ENCODE measurements around the gene MPRIP. TPM values are rescaled to one million over a fixed set of nuclear protein-coding genes. Genes with fewer than 3 reads are reported as not detected.

The MPRIP gene
- polyA plus RNA-seq, 1 of the 3 experiments (the other 2 are of a cell fraction), result 64.4 TPM

GRCh38 chr17:17213775-17214174 lies 171.5 kb downstream of the MPRIP start:
- Histone ChIP-seq H3K9me2 (no peaks in the 10 kb centered on the region), H4K20me1 (ENCODE audit: insufficient read depth) (no peaks in the 10 kb centered on the region), H3K9ac (no peak overlapping the region), H3K36me3 (replicated peaks in 1 of 2; ENCODE audit: control insufficient read depth in 1 of 2, insufficient read depth in 2 of 2, low read length in 1 of 2) (peaks cover 18 to 48% of the 10 kb centered on the region in 2 experiments), H3K27ac (ENCODE audit: low read depth in 2 of 2, low read length in 1 of 2) (no peak overlapping the region), H3K4me3 (ENCODE audit: low read depth in 2 of 2, low read length in 1 of 2) (no peak overlapping the region), H3K4me2 (no peak overlapping the region), H2AFZ (ENCODE audit: low read depth) (no peak overlapping the region), H3F3A (replicated peaks; ENCODE audit: insufficient read depth) (peaks cover 6% of the 10 kb centered on the region), H3K27me3 (ENCODE audit: insufficient read depth) (no peaks in the 10 kb centered on the region), H3K4me1 (ENCODE audit: control insufficient read depth in 1 of 2, insufficient read depth in 2 of 2, low read depth in 1 of 2, low read length in 1 of 2) (no peaks in the 10 kb centered on the region), H3K9me3 (no peaks in the 10 kb centered on the region), H3K79me2 (ENCODE audit: insufficient read depth) (no peaks in the 10 kb centered on the region)
- ChIA-PET CTCF (no interaction called here), POLR2A (interaction anchor here (0.8 kb wide), 1 partner anchor 8 kb away, joined by 3 read pairs; the partner anchor contains the start of gene PLD6)
- 89% methylated on average over 7 of the region's 10 CpGs for WGBS (ENCODE audit: low lambda C conversion rate)
- no peak for TF ChIP-seq USF2 (IDR thresholded peaks at IDR 0.05; ENCODE audit: borderline replicate concordance, low read depth, low read length)
- TF ChIP-seq TAF1 (IDR thresholded peaks at IDR 0.05; ENCODE audit: borderline replicate concordance, low read depth, low read length), result no peak
- TF ChIP-seq NRF1 (IDR thresholded peaks at IDR 0.05; ENCODE audit: low read depth, low read length), result no peak
- DNase-seq, result no peak

- TF ChIP-seq FOSL2 (IDR thresholded peaks at IDR 0.05; ENCODE audit: borderline replicate concordance, low read depth) (no peak), CTCF (IDR thresholded peaks at IDR 0.05) (no peak), REST (IDR thresholded peaks at IDR 0.05; ENCODE audit: low read depth, low read length) (no peak), SMC3 (IDR thresholded peaks at IDR 0.05; ENCODE audit: low read depth, low read length) (no peak), RXRA (IDR thresholded peaks at IDR 0.05; ENCODE audit: borderline replicate concordance, low read depth) (no peak), FOXM1 (IDR thresholded peaks at IDR 0.05; ENCODE audit: low read depth) (no peak), GATA2 (CRISPR knock-in tag; IDR thresholded peaks at IDR 0.05) (no peak), JUND (IDR thresholded peaks at IDR 0.05) (no peak), IRF3 (IDR thresholded peaks at IDR 0.05; ENCODE audit: low read depth, low read length) (no peak), NFIC (IDR thresholded peaks at IDR 0.05; ENCODE audit: borderline replicate concordance) (no peak)
- peaks cover 18 to 51% of the 10 kb centered on the region in 2 experiments for H3K36me3 ChIP-seq (replicated peaks in 1 of 2; ENCODE audit: control insufficient read depth in 1 of 2, insufficient read depth in 2 of 2, low read length in 1 of 2)
Observed at GRCh38 chr17:17214646-17215436, 172.6 kb downstream of the MPRIP start.

More at GRCh38 chr17:17214646-17215436, 172.6 kb downstream of the MPRIP start:
- no peaks in the 10 kb centered on the region for H3K4me1 ChIP-seq (ENCODE audit: control insufficient read depth in 1 of 2, insufficient read depth in 2 of 2, low read depth in 1 of 2, low read length in 1 of 2)
- no peak overlapping the region for H3K27ac ChIP-seq (ENCODE audit: low read depth in 2 of 2, low read length in 1 of 2)
- H3K79me2 ChIP-seq (ENCODE audit: insufficient read depth), result no peaks in the 10 kb centered on the region
- H3K27me3 ChIP-seq (ENCODE audit: insufficient read depth), result no peaks in the 10 kb centered on the region
- H3F3A ChIP-seq (replicated peaks; ENCODE audit: insufficient read depth), result peaks cover 3% of the 10 kb centered on the region
- no peaks in the 10 kb centered on the region for H3K9me2 ChIP-seq
- H4K20me1 ChIP-seq (ENCODE audit: insufficient read depth), result no peaks in the 10 kb centered on the region
- ChIA-PET CTCF (no interaction called here), POLR2A (interaction anchor here (0.8 kb wide), 1 partner anchor 9 kb away, joined by 3 read pairs; the partner anchor contains the start of gene PLD6)
- H3K9ac ChIP-seq, result no peak overlapping the region
- WGBS (ENCODE audit: low lambda C conversion rate), result 93% methylated on average over 16 of the region's 27 CpGs
- H3K9me3 ChIP-seq, result no peaks in the 10 kb centered on the region
- H3K4me2 ChIP-seq, result no peak overlapping the region
- DNase-seq, result no peak
- no peak overlapping the region for H3K4me3 ChIP-seq (ENCODE audit: low read depth in 2 of 2, low read length in 1 of 2)
- H2AFZ ChIP-seq (ENCODE audit: low read depth), result no peak overlapping the region
